Measurements from ENCODE around the gene CCR6. TPM values are rescaled to one million over a fixed set of nuclear protein-coding genes. Genes with fewer than 3 reads are reported as not detected.

The CCR6 gene
- total RNA-seq, 1 donor from 2014 or later = not detected

- DNase-seq (ENCODE audit: low spot score in 2 of 2) = no peak
- H3K27me3 ChIP-seq = no peaks in the 10 kb centered on the region
- no peak overlapping the region for H3K4me3 ChIP-seq
- H3K36me3 ChIP-seq = no peaks in the 10 kb centered on the region
- H3K27ac ChIP-seq = no peak overlapping the region
- H3K9me3 ChIP-seq = peaks cover 0 to under 1% of the 10 kb centered on the region in 2 donors
- TF ChIP-seq CTCF (IDR thresholded peaks at IDR 0.05) = no peak
- intact Hi-C loops (cut with DNase I) = no loop called here
- H3K4me1 ChIP-seq = no peaks in the 10 kb centered on the region
Measured at GRCh38 chr6:167092672-167093339, 30.1 kb upstream of the CCR6 start.

- no peaks in the 10 kb centered on the region for H3K27me3 ChIP-seq
- no peak for DNase-seq (ENCODE audit: low spot score in 2 of 2)
- H3K9me3 ChIP-seq = no peaks in the 10 kb centered on the region
- H3K27ac ChIP-seq = no peak overlapping the region
- TF ChIP-seq CTCF (IDR thresholded peaks at IDR 0.05) = no peak
- no peak overlapping the region for H3K4me3 ChIP-seq
- H3K4me1 ChIP-seq = no peaks in the 10 kb centered on the region
- H3K36me3 ChIP-seq = no peaks in the 10 kb centered on the region
- intact Hi-C loops (cut with DNase I) = no loop called here
Measured at GRCh38 chr6:167093406-167093921, 29.4 kb upstream of the CCR6 start.

GRCh38 chr6:167093922-167094432 lies 28.9 kb upstream of the CCR6 start:
- no peak for DNase-seq (ENCODE audit: low spot score in 2 of 2)
- no peak for TF ChIP-seq CTCF (IDR thresholded peaks at IDR 0.05)
- intact Hi-C loops (cut with DNase I) = no loop called here
- Histone ChIP-seq H3K9me3 (no peaks in the 10 kb centered on the region), H3K4me3 (no peak overlapping the region), H3K27me3 (no peaks in the 10 kb centered on the region), H3K27ac (no peak overlapping the region), H3K4me1 (no peaks in the 10 kb centered on the region), H3K36me3 (no peaks in the 10 kb centered on the region)

- H3K27ac ChIP-seq = no peak overlapping the region
- no peak overlapping the region for H3K4me3 ChIP-seq
- no peak for TF ChIP-seq CTCF (IDR thresholded peaks at IDR 0.05)
- no peak for DNase-seq (ENCODE audit: low spot score in 2 of 2)
- no peaks in the 10 kb centered on the region for H3K36me3 ChIP-seq
- H3K9me3 ChIP-seq = no peaks in the 10 kb centered on the region
- no peaks in the 10 kb centered on the region for H3K27me3 ChIP-seq
- H3K4me1 ChIP-seq = no peaks in the 10 kb centered on the region
- intact Hi-C loops (cut with DNase I) = no loop called here
Measured at GRCh38 chr6:167094436-167094819, 28.5 kb upstream of the CCR6 start.

GRCh38 chr6:167094820-167095637 lies 27.9 kb upstream of the CCR6 start:
- Histone ChIP-seq H3K27ac (no peak overlapping the region), H3K9me3 (no peaks in the 10 kb centered on the region), H3K36me3 (no peaks in the 10 kb centered on the region), H3K27me3 (no peaks in the 10 kb centered on the region), H3K4me3 (no peak overlapping the region), H3K4me1 (no peaks in the 10 kb centered on the region)
- no peak for TF ChIP-seq CTCF (IDR thresholded peaks at IDR 0.05)
- DNase-seq (ENCODE audit: low spot score in 2 of 2) = no peak
- intact Hi-C loops (cut with DNase I) = no loop called here
